Dedifferentiated amniotic fluid mesenchymal stem cell (primary cell): ENCODE data around the gene ADNP2.
A peak's percentile ranks its signal among the peaks of the same experiment; 100 is the strongest.

Experiments used
- DNase-seq: peaks from one replicate; pipeline ENCODE4 v3.0.0-alpha.2; 2016; ENCODE audit errors: extremely low spot score

The ADNP2 gene

DNA sequence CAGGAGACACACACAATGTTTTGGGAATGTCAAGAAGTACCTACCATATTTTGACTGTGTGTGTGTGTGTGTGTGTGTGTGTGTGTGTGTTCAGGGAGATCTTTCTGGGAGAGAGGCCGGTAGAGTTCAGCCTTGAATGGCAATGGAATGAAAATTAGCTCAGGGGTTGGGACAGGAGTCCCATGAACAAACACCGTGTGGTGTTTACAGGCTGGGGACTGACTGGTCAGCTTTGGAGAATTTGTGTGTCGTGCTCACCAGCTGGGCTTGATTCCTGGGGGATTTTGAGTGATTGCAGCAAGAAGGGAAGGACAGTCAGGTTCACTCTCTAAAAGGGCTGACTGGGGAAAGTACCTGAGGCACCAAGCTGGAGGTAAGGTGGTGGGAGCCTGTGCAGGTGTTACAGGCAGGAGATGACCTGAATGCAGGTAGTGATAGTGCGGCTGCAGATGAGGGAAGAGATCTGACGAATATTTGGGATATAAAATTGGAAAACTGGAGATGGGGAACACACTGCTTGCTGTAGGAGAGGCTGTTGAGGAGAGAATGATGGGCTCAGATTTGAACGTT lies 2.5 kb upstream of the ADNP2 start:
- DNase-seq: no peak

DNA sequence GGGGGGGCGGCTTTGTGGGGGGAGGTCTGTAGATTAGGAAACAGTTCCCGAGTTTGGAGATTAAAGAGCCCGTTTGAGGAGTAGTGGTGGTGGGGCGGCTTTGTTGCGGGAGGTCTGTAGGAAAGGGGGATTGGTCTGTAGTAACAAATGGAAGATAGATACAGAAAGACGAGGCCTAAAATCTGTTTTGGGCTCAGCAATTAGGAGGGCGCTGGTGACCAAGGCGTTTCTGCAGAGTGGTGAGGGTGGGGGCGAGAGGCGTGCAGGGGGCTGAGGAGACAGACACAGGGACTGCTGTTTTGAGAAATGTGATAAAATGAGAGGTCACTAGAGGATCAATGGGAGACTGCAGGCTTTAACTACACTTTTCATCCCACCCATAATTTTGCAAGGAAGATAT lies 1.6 kb upstream of the ADNP2 start:
- DNase-seq: no peak

DNA sequence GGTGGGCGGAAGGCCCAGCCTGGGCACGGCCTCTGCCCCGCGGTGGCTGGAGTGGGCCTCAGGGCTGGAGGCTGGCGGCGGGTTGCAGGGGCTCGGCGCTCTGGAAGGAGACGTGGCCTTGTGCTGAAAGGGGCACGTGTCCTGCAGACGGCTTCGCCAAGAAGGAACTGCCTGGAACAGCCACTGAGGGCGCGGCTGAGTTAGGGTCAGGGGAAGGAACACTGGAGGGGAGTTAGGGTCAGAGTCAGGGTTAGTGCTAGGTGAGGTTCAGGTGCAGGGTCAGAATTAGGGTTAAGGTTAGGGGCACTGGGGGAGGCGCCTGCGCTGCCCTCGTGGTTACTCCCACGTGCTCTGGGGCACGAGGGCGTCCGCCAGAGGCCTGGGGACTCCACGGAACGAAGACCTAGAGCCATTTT lies 933 bp upstream of the ADNP2 start:
- DNase-seq: no peak

DNA sequence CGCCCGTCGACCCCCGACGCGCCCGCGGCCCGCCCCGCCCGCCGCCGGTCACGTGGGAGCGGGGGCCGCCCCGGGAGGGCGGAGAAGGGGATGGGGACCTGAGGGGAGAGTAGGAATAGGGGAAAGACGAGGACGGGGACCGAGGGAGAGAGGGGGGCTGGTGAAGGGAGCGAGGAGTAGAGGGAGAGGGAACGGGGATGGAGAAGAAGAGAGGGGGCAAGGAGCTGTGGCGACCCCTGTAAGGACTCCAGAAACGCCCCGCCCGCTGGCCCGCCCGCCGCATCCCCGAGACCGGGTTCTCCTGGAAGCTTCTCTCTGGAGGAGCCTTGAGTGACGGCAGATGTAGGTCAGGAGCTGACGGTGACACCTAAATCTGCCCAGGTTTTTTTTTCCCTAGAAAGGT lies 615 bp downstream of the ADNP2 start:
- peak; percentile 24 for DNase-seq

DNA sequence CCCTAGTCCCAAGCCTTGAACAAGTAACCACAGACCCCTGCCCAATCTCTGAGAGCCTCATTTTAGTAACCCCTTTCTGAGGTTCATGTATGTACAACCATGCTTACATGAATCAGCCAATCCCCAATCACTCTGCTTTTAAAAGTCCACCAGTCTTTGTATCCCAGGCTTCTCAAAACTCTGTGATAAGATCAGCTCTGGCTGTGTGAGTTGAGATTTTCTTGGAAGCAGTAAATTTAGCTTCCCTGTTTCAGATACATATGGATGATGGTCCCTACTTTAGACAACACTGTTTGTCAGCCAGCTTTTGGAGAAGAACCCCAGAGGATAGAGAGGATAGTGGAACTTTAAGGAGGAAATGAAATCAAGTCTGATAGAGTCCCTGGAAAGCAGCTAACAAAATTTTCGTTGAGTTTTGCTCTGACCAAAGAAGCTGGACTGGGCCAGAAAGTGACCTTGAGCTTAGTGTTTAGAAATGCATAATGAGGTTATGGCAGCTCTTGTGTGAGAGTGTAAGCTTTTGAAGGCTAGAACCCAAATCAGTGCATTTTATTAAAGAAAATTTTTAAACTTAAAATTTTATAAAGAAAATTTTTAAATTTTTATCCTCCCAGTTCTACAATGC lies 3.7 kb downstream of the ADNP2 start:
- DNase-seq: no peak

DNA sequence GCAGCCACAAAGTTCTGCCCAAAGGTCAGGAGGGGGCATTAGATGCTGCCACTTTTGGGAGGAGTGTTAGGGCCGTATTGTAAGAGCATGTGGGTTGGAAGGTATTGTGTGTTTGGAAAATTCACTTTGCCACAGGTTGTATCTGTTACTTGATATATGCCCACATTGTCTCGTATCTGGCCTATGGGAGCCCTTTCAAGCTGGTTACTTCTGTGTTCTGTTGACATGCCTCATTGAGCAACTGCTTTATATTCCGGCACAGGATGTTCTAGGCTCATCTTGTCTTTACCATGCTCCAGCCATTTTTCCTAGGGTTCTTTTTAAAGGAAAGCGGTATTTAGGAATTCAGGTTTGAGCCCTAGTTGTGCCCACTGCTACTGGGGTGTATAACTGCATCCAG lies 6.0 kb downstream of the ADNP2 start:
- no peak for DNase-seq

DNA sequence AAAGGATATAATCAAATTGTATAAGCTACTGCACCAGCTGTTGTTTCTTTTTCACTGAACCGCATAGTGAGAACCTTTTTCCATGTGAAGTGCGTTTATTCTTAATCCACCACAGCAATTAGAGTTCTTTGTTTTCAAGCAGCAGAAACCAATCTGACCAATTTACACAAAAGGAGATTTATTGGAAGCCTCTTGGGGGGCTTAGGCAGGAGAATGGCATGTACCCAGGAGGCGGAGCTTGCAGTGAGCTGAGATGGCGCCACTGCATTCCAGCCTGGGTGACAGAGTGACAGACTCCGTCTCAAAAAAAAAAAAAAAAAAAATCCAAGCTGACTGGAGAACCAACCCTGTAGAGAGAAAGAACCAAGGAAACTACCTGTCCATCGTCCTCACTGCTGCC lies 10.0 kb downstream of the ADNP2 start:
- DNase-seq: no peak

DNA sequence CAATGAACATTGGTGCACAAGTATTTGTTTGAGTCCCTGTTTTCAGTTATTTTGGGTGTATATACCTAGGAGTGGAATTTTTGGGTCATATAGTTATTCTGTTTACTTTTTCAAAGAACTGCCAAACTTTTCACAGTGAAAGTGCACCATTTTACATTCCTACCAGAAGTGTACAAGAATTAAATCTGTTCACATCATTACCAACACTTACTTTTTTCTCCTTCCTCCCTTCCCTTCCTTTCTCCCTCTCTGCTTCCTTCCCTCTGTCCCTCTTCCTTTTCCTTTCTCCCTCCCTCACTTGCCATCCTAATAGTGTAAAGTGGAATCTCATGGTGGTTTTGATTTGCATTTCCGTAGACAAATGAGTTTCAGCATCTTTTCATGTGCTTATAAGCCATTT lies 11.9 kb downstream of the ADNP2 start:
- DNase-seq: no peak

DNA sequence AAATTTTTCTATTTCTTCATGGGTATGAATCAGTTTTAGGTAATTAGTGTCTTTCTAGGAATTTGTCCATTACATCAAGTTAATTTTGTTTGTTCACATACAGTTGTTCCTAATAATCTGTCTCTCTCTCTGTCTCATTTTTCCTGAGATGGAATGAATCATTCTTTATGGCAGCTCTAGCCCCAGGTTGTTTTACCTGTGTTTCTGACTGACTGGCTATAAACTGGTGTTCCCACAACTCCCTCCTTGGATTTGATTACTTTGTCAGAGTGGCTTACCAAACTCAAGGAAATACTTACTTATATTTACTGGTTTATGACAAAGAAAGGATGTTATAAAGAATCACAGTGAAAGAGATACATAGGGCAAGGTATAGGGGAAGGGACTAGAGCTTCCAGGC lies 15.1 kb downstream of the ADNP2 start:
- no peak for DNase-seq

DNA sequence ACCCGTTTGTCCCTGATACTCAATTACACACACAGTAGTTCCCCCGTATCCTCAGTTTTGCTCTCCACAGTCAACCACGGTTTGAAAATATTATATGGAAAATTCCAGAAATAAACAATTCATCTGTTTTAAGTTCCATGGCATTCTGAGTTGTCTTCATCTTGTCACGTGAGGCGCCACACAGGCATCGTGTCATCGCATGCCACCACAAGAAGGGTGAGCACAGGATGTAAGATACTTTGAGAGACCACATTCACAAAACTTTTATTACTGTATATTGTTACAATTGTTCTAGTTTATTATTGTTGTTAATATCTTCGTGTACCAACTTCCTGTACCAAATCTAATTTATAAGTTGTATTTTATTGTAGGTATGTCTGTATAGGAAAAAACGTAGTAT lies 17.7 kb downstream of the ADNP2 start:
- DNase-seq: no peak

DNA sequence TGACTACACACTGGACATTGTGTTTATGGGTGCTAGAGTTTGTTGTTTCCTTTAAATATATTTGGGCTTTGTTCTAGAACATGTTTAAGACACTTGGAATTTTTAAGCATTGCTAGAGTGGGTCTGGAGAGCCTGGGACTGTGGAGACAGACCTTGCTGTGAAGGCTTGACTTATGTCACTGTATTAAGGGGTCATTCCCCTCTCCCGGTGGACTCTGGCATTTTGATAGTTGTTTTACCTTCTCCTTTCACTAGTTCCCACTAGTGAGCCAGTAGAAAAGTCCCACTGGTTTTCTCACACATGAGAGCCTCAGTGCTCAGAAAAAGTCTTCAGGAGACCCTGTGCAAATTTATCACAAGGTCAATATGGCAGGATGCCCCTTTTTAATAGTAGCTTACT lies 18.6 kb downstream of the ADNP2 start:
- DNase-seq: no peak

DNA sequence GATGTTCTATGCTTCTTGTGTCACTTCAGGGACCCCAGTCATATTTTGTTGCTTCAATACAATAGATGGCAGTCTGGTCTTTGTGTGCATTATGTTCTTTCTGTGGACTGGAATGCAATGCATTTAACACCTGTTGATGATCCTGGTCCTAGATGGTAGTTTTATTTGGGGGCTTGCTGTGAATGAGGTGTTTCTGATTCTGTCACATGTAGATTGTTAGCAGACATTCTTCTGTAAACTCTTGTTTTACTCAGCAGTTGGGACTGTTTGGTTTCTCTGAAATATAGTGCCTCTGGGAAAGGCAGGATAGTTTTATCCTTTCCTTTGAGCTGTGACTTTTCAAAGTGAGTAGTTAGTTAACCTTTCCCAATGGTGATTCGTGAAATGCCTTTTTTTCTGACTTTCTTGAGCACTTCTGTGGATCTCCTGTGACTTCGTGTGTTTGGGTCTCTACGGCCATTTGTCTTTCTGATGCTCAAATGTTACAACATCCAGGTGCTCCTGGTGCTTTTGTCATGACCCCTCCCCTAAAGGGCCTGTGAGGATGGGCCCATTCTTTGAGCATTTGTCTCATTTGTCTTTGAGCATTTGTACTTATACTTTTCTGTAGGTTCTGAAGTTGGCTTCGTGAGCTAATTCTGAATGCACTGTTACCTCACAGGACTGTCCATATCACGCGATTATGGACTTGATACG lies 20.8 kb downstream of the ADNP2 start:
- DNase-seq: no peak

DNA sequence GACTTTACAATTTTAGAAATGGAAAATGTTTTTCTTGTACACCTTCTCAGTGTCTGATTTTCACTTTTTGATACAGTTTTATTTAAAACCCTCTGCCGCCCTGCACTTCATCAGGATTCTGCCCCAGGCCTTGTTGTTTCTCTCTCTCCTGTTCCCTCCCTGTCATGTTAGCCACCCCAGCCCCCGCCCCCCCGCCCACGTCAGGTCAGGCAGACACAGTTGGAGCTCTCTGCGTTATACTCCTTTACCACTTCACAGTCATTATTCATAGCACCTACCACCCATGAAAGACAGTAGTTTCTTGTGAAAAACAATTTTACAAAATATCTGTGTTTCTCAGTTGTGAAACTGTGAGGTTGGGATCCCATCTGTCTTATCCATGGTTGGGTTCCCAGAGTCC lies 21.5 kb downstream of the ADNP2 start:
- DNase-seq: no peak

DNA sequence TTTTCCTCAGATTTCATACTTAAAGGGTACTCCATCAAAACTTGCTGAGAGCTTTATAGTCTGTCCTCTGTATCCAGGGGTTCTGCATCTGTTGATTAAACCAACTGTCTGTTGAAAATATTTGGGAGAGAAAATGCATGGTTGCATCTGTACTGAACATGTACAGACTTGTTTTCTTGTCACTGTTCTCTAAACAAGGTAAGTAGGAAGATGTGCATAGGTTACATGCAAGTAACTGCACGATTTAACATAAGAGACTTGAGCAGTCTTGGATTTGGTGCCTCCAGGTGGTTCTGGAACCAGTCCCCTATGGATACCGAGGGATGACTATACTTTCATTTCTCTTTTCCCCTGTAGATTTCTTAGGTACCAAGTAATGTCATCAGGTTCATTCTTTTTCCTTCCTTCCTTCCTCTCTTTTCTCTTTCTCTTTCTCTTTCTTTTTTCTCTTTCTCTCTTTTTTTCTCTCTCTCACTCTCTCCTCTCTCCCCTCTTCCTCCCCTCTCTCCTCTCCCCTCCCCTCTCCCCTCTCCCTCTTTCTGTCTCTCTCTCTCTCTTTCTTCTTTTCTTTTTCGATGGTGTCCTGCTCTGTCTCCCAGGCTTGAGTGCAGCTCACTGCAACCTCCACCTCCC lies 23.2 kb downstream of the ADNP2 start:
- DNase-seq: no peak

DNA sequence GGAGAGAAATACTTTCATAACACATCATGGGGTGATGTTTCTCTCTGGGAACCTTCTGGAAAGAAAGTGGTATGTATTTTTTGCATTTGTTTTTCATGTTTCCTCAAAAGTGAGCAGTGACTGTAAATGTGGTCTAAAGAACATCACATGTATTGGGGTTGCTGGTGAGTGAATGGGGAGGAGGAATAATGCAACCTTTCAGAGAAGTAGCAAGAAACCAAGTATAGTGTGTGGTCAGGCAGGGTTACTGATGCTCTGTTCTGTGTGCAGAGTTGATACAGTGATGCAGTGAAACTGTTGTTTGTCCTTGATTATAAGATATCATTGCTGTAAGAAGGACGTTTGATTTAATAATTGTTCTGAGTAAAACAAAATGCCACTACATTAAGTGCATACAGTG lies 24.1 kb downstream of the ADNP2 start:
- DNase-seq: no peak

DNA sequence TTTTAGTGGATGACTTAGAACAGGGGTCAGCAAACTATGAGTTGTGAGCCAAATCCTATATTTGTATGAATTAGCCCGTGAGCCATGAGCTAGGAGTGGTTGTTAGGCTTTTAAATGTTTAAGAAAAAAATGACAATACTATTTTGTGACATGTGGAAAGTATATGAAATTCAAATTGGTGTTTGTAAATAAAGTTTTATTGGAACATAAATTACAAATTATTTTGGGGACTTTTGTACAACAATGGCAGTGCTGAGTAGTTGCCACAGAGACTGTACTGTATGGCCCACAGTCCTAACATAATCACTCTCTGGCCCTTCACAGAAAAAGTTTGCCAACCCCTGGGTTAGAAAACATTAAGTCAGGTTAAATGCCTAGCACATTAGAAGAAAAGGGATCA lies 26.1 kb downstream of the ADNP2 start:
- no peak for DNase-seq

DNA sequence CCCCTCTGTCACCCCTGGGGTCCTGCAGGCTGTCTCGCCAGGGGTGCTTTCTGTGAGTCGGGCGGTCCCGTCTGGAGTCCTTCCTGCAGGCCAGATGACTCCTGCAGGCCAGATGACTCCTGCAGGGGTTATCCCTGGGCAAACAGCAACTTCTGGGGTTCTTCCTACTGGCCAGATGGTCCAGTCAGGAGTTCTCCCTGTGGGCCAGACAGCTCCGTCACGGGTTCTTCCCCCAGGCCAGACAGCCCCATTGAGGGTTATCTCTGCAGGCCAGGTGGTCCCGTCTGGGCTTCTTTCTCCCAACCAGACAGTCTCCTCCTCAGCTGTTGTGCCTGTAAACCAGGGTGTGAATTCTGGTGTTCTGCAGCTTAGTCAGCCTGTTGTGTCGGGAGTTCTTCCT lies 27.6 kb downstream of the ADNP2 start:
- DNase-seq: no peak

DNA sequence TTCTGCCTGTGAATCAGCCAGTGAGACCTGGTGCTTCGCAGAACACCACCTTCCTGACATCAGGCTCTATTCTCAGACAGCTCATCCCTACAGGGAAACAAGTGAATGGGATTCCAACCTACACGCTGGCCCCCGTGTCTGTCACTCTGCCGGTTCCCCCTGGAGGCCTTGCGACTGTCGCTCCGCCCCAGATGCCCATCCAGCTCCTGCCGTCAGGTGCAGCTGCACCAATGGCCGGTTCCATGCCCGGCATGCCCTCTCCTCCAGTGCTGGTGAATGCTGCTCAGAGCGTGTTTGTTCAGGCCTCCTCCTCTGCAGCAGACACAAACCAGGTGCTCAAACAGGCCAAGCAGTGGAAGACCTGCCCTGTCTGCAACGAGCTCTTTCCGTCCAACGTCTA lies 28.1 kb downstream of the ADNP2 start:
- DNase-seq: no peak

DNA sequence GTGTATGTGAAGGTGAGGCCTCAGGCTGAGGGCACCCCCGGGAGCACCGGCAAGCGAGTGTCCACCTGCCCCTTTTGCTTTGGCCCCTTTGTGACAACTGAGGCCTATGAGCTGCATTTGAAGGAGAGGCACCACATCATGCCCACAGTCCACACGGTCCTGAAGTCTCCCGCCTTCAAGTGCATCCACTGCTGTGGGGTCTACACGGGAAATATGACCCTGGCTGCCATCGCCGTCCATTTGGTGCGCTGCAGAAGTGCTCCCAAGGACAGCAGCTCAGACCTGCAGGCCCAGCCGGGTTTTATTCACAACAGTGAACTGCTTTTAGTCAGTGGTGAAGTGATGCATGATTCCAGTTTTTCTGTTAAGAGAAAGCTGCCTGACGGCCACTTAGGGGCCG lies 28.9 kb downstream of the ADNP2 start:
- DNase-seq: no peak

DNA sequence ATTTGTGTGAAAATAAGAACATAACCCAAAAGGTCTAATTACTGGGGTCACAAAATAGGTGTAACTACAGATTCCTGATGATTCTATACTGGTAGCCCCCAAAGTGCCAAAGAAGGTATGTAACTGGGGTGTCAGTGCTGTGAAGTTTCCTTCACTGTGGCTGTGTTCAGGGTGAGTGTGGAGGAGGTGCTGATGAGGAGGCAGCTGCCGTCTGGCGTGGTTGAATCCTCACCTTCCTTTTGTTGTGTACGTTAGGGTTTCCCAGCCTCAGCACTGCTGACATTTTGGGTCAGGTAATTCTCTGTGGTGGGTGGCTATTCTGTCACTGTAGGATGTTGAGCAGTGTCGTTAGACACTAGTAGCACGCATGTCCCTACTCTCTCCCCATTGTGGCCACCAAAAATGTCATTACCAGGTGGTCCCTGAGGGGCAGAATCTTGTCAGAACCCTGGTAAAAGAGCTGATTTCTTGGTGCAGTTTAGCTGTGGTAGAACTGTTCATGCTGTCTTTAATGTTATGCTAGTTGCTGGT lies 31.5 kb downstream of the ADNP2 start:
- DNase-seq: no peak

DNA sequence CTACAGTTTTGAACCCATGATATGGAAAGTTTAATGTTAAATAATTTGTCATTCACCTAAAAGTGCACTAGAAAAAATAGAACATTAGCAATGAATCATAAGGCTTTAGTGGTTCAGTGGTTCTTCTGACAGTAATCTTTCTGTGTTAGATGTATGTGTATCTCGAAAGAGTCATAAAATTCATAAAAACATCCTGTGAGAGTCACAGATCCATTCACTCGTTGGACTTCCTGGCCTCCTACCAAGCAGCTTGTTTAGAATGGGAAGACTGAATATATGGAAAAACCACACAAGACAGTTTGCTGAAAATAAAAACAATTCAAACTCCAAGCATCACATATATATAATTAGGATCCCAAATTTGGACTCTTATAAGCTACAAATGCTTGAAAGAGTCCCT lies 34.8 kb downstream of the ADNP2 start:
- no peak for DNase-seq

DNA sequence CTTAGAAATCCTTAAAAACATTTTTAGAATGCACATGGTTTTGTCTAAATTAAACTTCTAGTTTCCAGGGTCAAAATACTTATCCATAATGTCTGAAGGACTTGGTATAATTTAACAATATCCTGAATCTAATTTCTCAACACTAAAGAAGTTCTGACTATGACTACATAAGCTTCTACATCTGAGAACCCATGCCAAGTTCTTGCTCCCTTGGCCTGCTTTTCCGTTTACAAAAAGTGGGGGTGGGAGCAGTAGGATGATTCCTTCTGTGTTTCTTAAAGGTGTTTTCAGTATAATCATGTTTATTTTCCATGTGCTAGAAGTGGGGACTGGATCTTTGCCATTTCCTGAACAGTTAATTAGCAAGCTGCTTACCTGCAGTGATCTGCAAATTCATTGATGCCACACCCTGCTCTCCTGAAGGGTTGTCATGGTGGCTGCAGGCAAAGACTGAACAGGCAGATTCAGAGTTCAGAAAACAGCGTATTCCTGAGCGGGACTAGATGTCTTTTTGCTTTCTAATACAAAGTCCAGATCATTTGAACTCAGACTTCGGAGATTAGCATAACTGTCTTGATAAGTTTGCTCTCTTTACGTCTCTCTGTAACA lies 36.2 kb downstream of the ADNP2 start:
- DNase-seq: no peak

DNA sequence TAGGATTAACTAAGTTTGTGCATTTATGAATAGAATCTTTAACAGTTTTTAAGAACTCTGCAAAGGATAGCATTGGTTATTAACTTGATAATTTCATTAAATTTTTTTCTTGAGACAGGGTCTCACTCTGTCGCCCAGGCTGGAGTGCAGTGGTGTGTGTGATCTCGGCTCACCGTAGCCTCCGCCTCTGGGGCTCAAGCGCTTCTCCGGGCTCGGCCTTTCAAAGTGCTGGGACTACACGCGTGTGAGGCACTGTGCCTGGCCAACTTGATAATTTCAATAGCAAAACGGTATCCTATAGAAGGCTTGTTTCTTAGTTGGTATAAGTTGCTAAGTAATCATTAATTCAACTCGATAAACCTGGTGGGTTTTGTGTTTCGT lies 38.0 kb downstream of the ADNP2 start:
- DNase-seq: no peak
